ENCODE data around the gene ANKRD40CL. TPM values are rescaled to one million over a fixed set of nuclear protein-coding genes. Genes with fewer than 3 reads are reported as not detected.

The ANKRD40CL gene
- total RNA-seq, 4 donors from 2014 or later, result not detected

GRCh38 chr17:50764734-50765149, 2.6 kb downstream of the ANKRD40CL start:
- 58 to 61% methylated on average over 2 of the region's 2 CpGs for WGBS, 2 donors
- DNase-seq (ENCODE audit: low spot score in 2 of 2), result no peak
- Histone ChIP-seq H3K36me3 (no peaks in the 10 kb centered on the region), H3K4me3 (no peak overlapping the region), H3K4me1 (peaks cover 0 to 36% (median 20%) of the 10 kb centered on the region in 4 donors), H3K27ac (no peak overlapping the region), H3K27me3 (no peaks in the 10 kb centered on the region), H3K9me3 (no peaks in the 10 kb centered on the region)
- TF ChIP-seq POLR2A (IDR thresholded peaks at IDR 0.05), result no peak
- no peak for TF ChIP-seq CTCF (IDR thresholded peaks at IDR 0.05)
- no peak for TF ChIP-seq EP300 (IDR thresholded peaks at IDR 0.05)

- WGBS, 2 donors, result 72 to 74% methylated on average over 2 of the region's 2 CpGs
- DNase-seq (ENCODE audit: low spot score in 2 of 2), result no peak
Observed at GRCh38 chr17:50763716-50764475, 3.4 kb downstream of the ANKRD40CL start.

GRCh38 chr17:50762177-50762576, 5.1 kb downstream of the ANKRD40CL start:
- no peak for DNase-seq (ENCODE audit: low spot score in 2 of 2)
- H3K9me3 ChIP-seq, result no peaks in the 10 kb centered on the region
- no peaks in the 10 kb centered on the region for H3K27me3 ChIP-seq
- no peak overlapping the region for H3K4me3 ChIP-seq
- H3K27ac ChIP-seq, result no peak overlapping the region
- peaks cover 0 to 36% (median 20%) of the 10 kb centered on the region in 4 donors for H3K4me1 ChIP-seq
- H3K36me3 ChIP-seq, result no peaks in the 10 kb centered on the region
- 87 to 91% methylated on average over 2 of the region's 2 CpGs for WGBS, 2 donors
- no peak for TF ChIP-seq CTCF (IDR thresholded peaks at IDR 0.05)
- no peak for TF ChIP-seq EP300 (IDR thresholded peaks at IDR 0.05)
- no peak for TF ChIP-seq POLR2A (IDR thresholded peaks at IDR 0.05)

More at GRCh38 chr17:50763716-50764475, 3.4 kb downstream of the ANKRD40CL start:
- H3K36me3 ChIP-seq, result no peaks in the 10 kb centered on the region
- peaks cover 0 to 36% (median 20%) of the 10 kb centered on the region in 4 donors for H3K4me1 ChIP-seq
- H3K9me3 ChIP-seq, result no peaks in the 10 kb centered on the region
- H3K4me3 ChIP-seq, result no peak overlapping the region
- TF ChIP-seq POLR2A (IDR thresholded peaks at IDR 0.05), result no peak
- TF ChIP-seq CTCF (IDR thresholded peaks at IDR 0.05), result no peak
- TF ChIP-seq EP300 (IDR thresholded peaks at IDR 0.05), result no peak
- no peaks in the 10 kb centered on the region for H3K27me3 ChIP-seq
- no peak overlapping the region for H3K27ac ChIP-seq

GRCh38 chr17:50758989-50759544, 8.3 kb downstream of the ANKRD40CL start:
- peaks cover 0 to 21% (median 0%) of the 10 kb centered on the region in 3 donors for H3K36me3 ChIP-seq
- TF ChIP-seq EP300 (IDR thresholded peaks at IDR 0.05) (no peak), CTCF (IDR thresholded peaks at IDR 0.05) (no peak), POLR2A (IDR thresholded peaks at IDR 0.05) (no peak)
- DNase-seq (ENCODE audit: low spot score in 2 of 2), result no peak
- H3K4me3 ChIP-seq, result no peak overlapping the region
- peaks cover 0 to 17% (median 7%) of the 10 kb centered on the region in 4 donors for H3K4me1 ChIP-seq
- no peaks in the 10 kb centered on the region for H3K9me3 ChIP-seq
- no peaks in the 10 kb centered on the region for H3K27me3 ChIP-seq
- WGBS, 2 donors, result 79 to 82% methylated on average over 9 of the region's 9 CpGs
- no peak overlapping the region for H3K27ac ChIP-seq

- 65% methylated on average over 5 of the region's 5 CpGs for WGBS, 2 donors
Observed at GRCh38 chr17:50758524-50758923, 8.8 kb downstream of the ANKRD40CL start.

More at GRCh38 chr17:50758524-50758923, 8.8 kb downstream of the ANKRD40CL start:
- Histone ChIP-seq H3K27ac (no peak overlapping the region), H3K9me3 (no peaks in the 10 kb centered on the region), H3K36me3 (peaks cover 0 to 25% (median 0%) of the 10 kb centered on the region in 3 donors), H3K4me3 (no peak overlapping the region), H3K27me3 (no peaks in the 10 kb centered on the region), H3K4me1 (peaks cover 0 to 11% (median 1%) of the 10 kb centered on the region in 4 donors)
- DNase-seq (ENCODE audit: low spot score in 2 of 2), result no peak
- TF ChIP-seq POLR2A (IDR thresholded peaks at IDR 0.05), result no peak
- TF ChIP-seq CTCF (IDR thresholded peaks at IDR 0.05), result no peak
- no peak for TF ChIP-seq EP300 (IDR thresholded peaks at IDR 0.05)

Measured in tibial nerve (tissue), 4 donors.